ENCODE results near the gene FBXL19. TPM values are rescaled to one million over a fixed set of nuclear protein-coding genes. Genes with fewer than 3 reads are reported as not detected.
A peak's percentile ranks its signal among the peaks of the same experiment; 100 is the strongest.

FBXL19 gene
- total RNA-seq, 2 experiments from 2014 or later: 16.1 to 34.8 TPM

GRCh38 chr16:30953111-30953510 is 29.7 kb downstream of the FBXL19 start:
- Histone ChIP-seq H3K36me3 (ENCODE audit: insufficient read depth, low read length) (no peaks in the 10 kb centered on the region), H4K20me1 (ENCODE audit: insufficient read depth, low read length) (no peaks in the 10 kb centered on the region), H3K9me3 (ENCODE audit: low read length) (no peaks in the 10 kb centered on the region), H3K9me2 (ENCODE audit: insufficient read depth, low read length) (no peaks in the 10 kb centered on the region), H3K79me2 (ENCODE audit: insufficient read depth, low read depth, low read length) (peaks cover 4% of the 10 kb centered on the region; the same call in 1 of the 2 replicates), H3K27ac (ENCODE audit: low read depth, low read length, poor library complexity, severe bottlenecking) (no peak overlapping the region), H3K4me3 (ENCODE audit: low read depth, low read length, poor library complexity, severe bottlenecking) (no peak overlapping the region), H2AFZ (ENCODE audit: low read length) (no peak overlapping the region), H3K4me1 (ENCODE audit: insufficient read depth, low read length, poor library complexity, severe bottlenecking) (peaks cover 47% of the 10 kb centered on the region), H3K4me2 (ENCODE audit: low read length) (no peak overlapping the region)
- DNase-seq (ENCODE audit: low spot score): no peak
- no peak for TF ChIP-seq EZH2phosphoT487 (IDR thresholded peaks at IDR 0.05; ENCODE audit: borderline replicate concordance, low read depth, low read length)
- ChIA-PET POLR2A (interaction anchor here (0.6 to 1.3 kb wide), 2 partner anchors 9 to 165 kb away, joined by 4 to 7 read pairs; partner anchors contain the start of gene KAT8), CTCF (ENCODE audit: unreplicated experiment) (no interaction called here)
- intact Hi-C loops (cut with micrococcal nuclease; ENCODE audit: unreplicated experiment): no loop called here
- no TSS peak for BruUV-seq (replicated peaks)

GRCh38 chr16:30953511-30954124 is 30.2 kb downstream of the FBXL19 start:
- intact Hi-C loops (cut with micrococcal nuclease; ENCODE audit: unreplicated experiment): no loop called here

GRCh38 chr16:30954993-30955392 is 31.6 kb downstream of the FBXL19 start:
- Histone ChIP-seq H3K79me2 (ENCODE audit: insufficient read depth, low read depth, low read length) (peaks cover 21% of the 10 kb centered on the region), H3K4me1 (ENCODE audit: insufficient read depth, low read length, poor library complexity, severe bottlenecking) (peaks cover 41% of the 10 kb centered on the region), H3K27ac (ENCODE audit: low read depth, low read length, poor library complexity, severe bottlenecking) (no peak overlapping the region), H2AFZ (ENCODE audit: low read length) (no peak overlapping the region), H3K4me2 (ENCODE audit: low read length) (no peak overlapping the region), H3K36me3 (ENCODE audit: insufficient read depth, low read length) (peaks cover 15% of the 10 kb centered on the region), H3K9me2 (ENCODE audit: insufficient read depth, low read length) (no peaks in the 10 kb centered on the region), H3K9me3 (ENCODE audit: low read length) (no peaks in the 10 kb centered on the region), H4K20me1 (ENCODE audit: insufficient read depth, low read length) (peaks cover 11% of the 10 kb centered on the region), H3K4me3 (ENCODE audit: low read depth, low read length, poor library complexity, severe bottlenecking) (no peak overlapping the region)
- CTCF ChIA-PET (ENCODE audit: unreplicated experiment): no interaction called here
- no peak for DNase-seq (ENCODE audit: low spot score)
- intact Hi-C loops (cut with micrococcal nuclease; ENCODE audit: unreplicated experiment): loop anchor here (5.0 kb wide), 1 partner anchor 117 kb away; the partner anchor contains the start of genes ZNF646 and ZNF668
- POLR2A ChIA-PET: no interaction called here
- TF ChIP-seq EZH2phosphoT487 (IDR thresholded peaks at IDR 0.05; ENCODE audit: borderline replicate concordance, low read depth, low read length) (no peak), CTCF (conservative IDR thresholded peaks at IDR 0.05; ENCODE audit: low read length) (no peak)
- BruUV-seq (replicated peaks): no TSS peak

More at GRCh38 chr16:30953511-30954124, 30.2 kb downstream of the FBXL19 start:
- BruUV-seq (replicated peaks): no TSS peak
- H3K36me3 ChIP-seq (ENCODE audit: insufficient read depth, low read length): peaks cover 1% of the 10 kb centered on the region; the same call in 1 of the 2 replicates
- no peak overlapping the region for H2AFZ ChIP-seq (ENCODE audit: low read length)
- no peak overlapping the region for H3K4me3 ChIP-seq (ENCODE audit: low read depth, low read length, poor library complexity, severe bottlenecking)
- H3K4me1 ChIP-seq (ENCODE audit: insufficient read depth, low read length, poor library complexity, severe bottlenecking): peaks cover 45% of the 10 kb centered on the region
- peaks cover 3% of the 10 kb centered on the region for H4K20me1 ChIP-seq (ENCODE audit: insufficient read depth, low read length)
- DNase-seq (ENCODE audit: low spot score): peak; percentile 91
- TF ChIP-seq EZH2phosphoT487 (IDR thresholded peaks at IDR 0.05; ENCODE audit: borderline replicate concordance, low read depth, low read length) (no peak), CTCF (conservative IDR thresholded peaks at IDR 0.05; ENCODE audit: low read length) (peak; percentile 92)
- POLR2A ChIA-PET: interaction anchor here (0.6 to 1.3 kb wide), 4 partner anchors 9 to 164 kb away, joined by 3 to 7 read pairs (median 4); partner anchors contain the start of gene KAT8
- H3K4me2 ChIP-seq (ENCODE audit: low read length): peak overlapping the region; percentile 29; the same call in 1 of the 2 replicates
- CTCF ChIA-PET (ENCODE audit: unreplicated experiment): interaction anchor here (0.6 kb wide), 1 partner anchor 135 kb away, joined by 3 read pairs; the partner anchor contains the start of gene PRSS53
- H3K9me2 ChIP-seq (ENCODE audit: insufficient read depth, low read length): no peaks in the 10 kb centered on the region
- H3K79me2 ChIP-seq (ENCODE audit: insufficient read depth, low read depth, low read length): peaks cover 7% of the 10 kb centered on the region
- peak overlapping the region; percentile 27 for H3K27ac ChIP-seq (ENCODE audit: low read depth, low read length, poor library complexity, severe bottlenecking)
- no peaks in the 10 kb centered on the region for H3K9me3 ChIP-seq (ENCODE audit: low read length)

Data from OCI-LY7 (cell line).